HepG2 (cell line): ENCODE results near the gene PSENEN. TPM values are rescaled to one million over a fixed set of nuclear protein-coding genes. Genes with fewer than 3 reads are reported as not detected.

Experiments used
- AGO1 ChIP-seq: fragments of 200-400 bp; formaldehyde crosslinking; IDR thresholded peaks from 2 replicates; pipeline ENCODE4 v1.6.1; 2017; ENCODE audit warnings: mild to moderate bottlenecking, low read depth, low read length, moderate library complexity; ENCODE audit not compliant: poor library complexity, severe bottlenecking
- ATF4 ChIP-seq, 2 experiments: fragments of 450-650 bp in 1 of 2; sonication (generic) in 1 of 2; formaldehyde crosslinking; IDR thresholded peaks; 2 replicates each; pipeline versions ENCODE4 v1.5.0 to v1.8.0; 2020 to 2022; ENCODE audit warnings: mild to moderate bottlenecking in 1 of 2, missing genetic modification reagents in 1 of 2
- ATF7-NPFF ChIP-seq: sonication (generic); formaldehyde crosslinking; IDR thresholded peaks from 2 replicates; pipeline ENCODE4 v1.8.1; 2023; ENCODE audit warnings: mild to moderate bottlenecking, low read depth, missing genetic modification reagents, moderate library complexity
- CENPBD1 ChIP-seq: sonication (generic); formaldehyde crosslinking; IDR thresholded peaks from 2 replicates; pipeline ENCODE4 v1.8.0; 2022; ENCODE audit warnings: missing genetic modification reagents, low read depth, mild to moderate bottlenecking, borderline replicate concordance
- ESRRA ChIP-seq: sonication (generic); formaldehyde crosslinking; IDR thresholded peaks from 2 replicates; pipeline ENCODE4 v1.5.1; 2020; ENCODE audit warnings: mild to moderate bottlenecking, low read depth, missing genetic modification reagents
- HNF1B ChIP-seq: sonication (generic); formaldehyde crosslinking; IDR thresholded peaks from 2 replicates; pipeline ENCODE4 v1.5.1; 2020; ENCODE audit warnings: mild to moderate bottlenecking, moderate library complexity, missing genetic modification reagents
- KAT7 ChIP-seq: IDR thresholded peaks from 2 replicates; pipeline ENCODE4 v1.6.1; 2018; ENCODE audit warnings: borderline replicate concordance, missing compliant biosample characterization
- KDM6A ChIP-seq: IDR thresholded peaks from 2 replicates; pipeline ENCODE4 v1.6.1; 2016; ENCODE audit warnings: low read depth
- NR2F1 ChIP-seq, 2 experiments: fragments of 450-650 bp in 1 of 2; formaldehyde crosslinking in 1 of 2; IDR thresholded peaks; 2 replicates each; pipeline versions ENCODE4 v1.5.0 to v1.6.1; 2016 to 2020; ENCODE audit warnings: mild to moderate bottlenecking in 1 of 2, missing compliant biosample characterization in 1 of 2, missing genetic modification reagents in 1 of 2, moderate library complexity in 1 of 2
- SRSF4 ChIP-seq: fragments of 200-400 bp; formaldehyde crosslinking; IDR thresholded peaks from one replicate; pipeline ENCODE4 v1.6.1; 2018; ENCODE audit warnings: mild to moderate bottlenecking, low read depth, low read length, moderate library complexity; ENCODE audit not compliant: poor library complexity, severe bottlenecking
- TFDP2 ChIP-seq: sonication (generic); formaldehyde crosslinking; IDR thresholded peaks from 2 replicates; pipeline ENCODE4 v1.4.0; 2020; ENCODE audit warnings: missing genetic modification reagents
- ZFAT ChIP-seq: sonication (generic); formaldehyde crosslinking; conservative IDR thresholded peaks from 2 replicates; pipeline ENCODE4 v1.8.1; 2023; ENCODE audit warnings: missing genetic modification reagents, inconsistent platforms
- ZNF17 ChIP-seq: sonication (generic); formaldehyde crosslinking; IDR thresholded peaks from 2 replicates; pipeline ENCODE4 v1.5.0; 2020; ENCODE audit warnings: mild to moderate bottlenecking, missing genetic modification reagents
- ZNF274 ChIP-seq: sonication (generic); formaldehyde crosslinking; IDR thresholded peaks from 2 replicates; pipeline ENCODE4 v1.5.1; 2020; ENCODE audit warnings: mild to moderate bottlenecking, missing genetic modification reagents
- ZNF337 ChIP-seq: sonication (generic); formaldehyde crosslinking; IDR thresholded peaks from 2 replicates; pipeline ENCODE4 v1.5.1; 2020; ENCODE audit warnings: missing genetic modification reagents, low read depth, mild to moderate bottlenecking, borderline replicate concordance
- ZNF34 ChIP-seq: sonication (generic); formaldehyde crosslinking; IDR thresholded peaks from 2 replicates; pipeline ENCODE4 v1.4.0; 2020; ENCODE audit warnings: mild to moderate bottlenecking, missing genetic modification reagents, borderline replicate concordance
- ZNF362 ChIP-seq: sonication (generic); formaldehyde crosslinking; IDR thresholded peaks from 2 replicates; pipeline ENCODE4 v1.4.0; 2020; ENCODE audit warnings: missing genetic modification reagents, mild to moderate bottlenecking, borderline replicate concordance
- ZNF510 ChIP-seq: sonication (generic); formaldehyde crosslinking; IDR thresholded peaks from 2 replicates; pipeline ENCODE4 v1.4.0; 2020; ENCODE audit warnings: low read depth, mild to moderate bottlenecking, missing genetic modification reagents
- ZNF567 ChIP-seq: sonication (generic); formaldehyde crosslinking; IDR thresholded peaks from 2 replicates; pipeline ENCODE4 v1.8.1; 2023; ENCODE audit warnings: mild to moderate bottlenecking, missing genetic modification reagents, borderline replicate concordance
- ZNF629 ChIP-seq: sonication (generic); formaldehyde crosslinking; conservative IDR thresholded peaks from 2 replicates; pipeline ENCODE4 v1.5.0; 2020; ENCODE audit warnings: missing genetic modification reagents
- ZNF777 ChIP-seq: sonication (generic); formaldehyde crosslinking; IDR thresholded peaks from 2 replicates; pipeline ENCODE4 v1.4.0; 2020; ENCODE audit warnings: missing genetic modification reagents
- ZZZ3 ChIP-seq: sonication (generic); formaldehyde crosslinking; IDR thresholded peaks from 2 replicates; pipeline ENCODE4 v1.4.0; 2020; ENCODE audit warnings: missing genetic modification reagents, mild to moderate bottlenecking, borderline replicate concordance
- polyA plus RNA-seq, 8 experiments: library from polyadenylated mRNA; depleted of rRNA in 3 of 8; stranded (reverse) in 7 of 8; unstranded in 1 of 8; fragments of >200 nt; fragmentation: Illumina TruSeq in 4 of 8; extraction: Trizol in 4 of 8; gene quantifications; 2 replicates each; pipeline versions ENCODE4 v1.2.1 to v1.2.3, GENCODE V29; 2011 to 2016; ENCODE audit warnings: low read depth in 4 of 8, missing spikeins in 1 of 8, mixed read lengths in 1 of 8; ENCODE audit not compliant: insufficient read depth in 1 of 8
- total RNA-seq, 5 experiments: library from RNA; depleted of rRNA; stranded (reverse); fragments of >200 nt; fragmentation: Illumina TruSeq; extraction: Trizol; gene quantifications; 2 replicates each; pipeline ENCODE4 v1.2.3, GENCODE V29; 2016; ENCODE audit warnings: low read depth in 1 of 5

PSENEN gene
- total and polyA plus RNA-seq, 2 of the 13 experiments (the other 11 are each of a cell fraction or from before 2014, with no cell fraction given), result 16.9 to 34.2 TPM

GRCh38 chr19:35715981-35716800 lies 29.3 kb upstream of the PSENEN start (continued):
- TF ChIP-seq ZNF34 (CRISPR knock-in tag), result no peak
- TF ChIP-seq HNF1B (CRISPR knock-in tag), result 0 out of 2 replicates have a peak, but pooled peaks have one; percentile 12
- no peak for TF ChIP-seq ZZZ3
- TF ChIP-seq TFDP2 (CRISPR knock-in tag), result peak; percentile 91
- no peak for TF ChIP-seq ZNF567 (CRISPR knock-in tag)
- TF ChIP-seq ATF4 (CRISPR knock-in tag; IDR thresholded peaks at IDR 0.05), result peak in 1 of 2 experiments; percentile 62; a peak in 1 of 4 replicates
- TF ChIP-seq ZNF510 (CRISPR knock-in tag), result peak; percentile 48; the same call in 1 of the 2 replicates
- TF ChIP-seq CENPBD1 (CRISPR knock-in tag), result no peak
- TF ChIP-seq ZNF777 (CRISPR knock-in tag), result no peak
- no peak for TF ChIP-seq NR2F1 (CRISPR knock-in tag; IDR thresholded peaks at IDR 0.05)
- 0 out of 2 replicates have a peak, but pooled peaks have one; percentile 40 for TF ChIP-seq ATF7-NPFF (CRISPR knock-in tag)
- no peak for TF ChIP-seq KDM6A (CRISPR knock-in tag)
- TF ChIP-seq ESRRA (CRISPR knock-in tag), result peak; percentile 23; the same call in 1 of the 2 replicates
- TF ChIP-seq ZNF274 (CRISPR knock-in tag), result 0 out of 2 replicates have a peak, but pooled peaks have one; percentile 56
- TF ChIP-seq KAT7 (CRISPR knock-in tag), result no peak
- TF ChIP-seq AGO1, result no peak
- TF ChIP-seq ZFAT (CRISPR knock-in tag), result no peak
- TF ChIP-seq ZNF362, result peak; percentile 33; the same call in 1 of the 2 replicates
- TF ChIP-seq ZNF337 (CRISPR knock-in tag), result 0 out of 2 replicates have a peak, but pooled peaks have one; percentile 32
- 0 out of 2 replicates have a peak, but pooled peaks have one; percentile 18 for TF ChIP-seq ZNF17 (CRISPR knock-in tag)
- no peak for TF ChIP-seq ZNF629 (CRISPR knock-in tag)
- TF ChIP-seq SRSF4, result no peak
